HG03025 (cell line): ENCODE measurements around the gene PPP1R9B.

Experiments used
- ATAC-seq: cut with Tn5 transposase; IDR thresholded peaks from one replicate; pipeline ENCODE4 v1.9.1; 2021; ENCODE audit warnings: mild to moderate bottlenecking, moderate library complexity; ENCODE audit not compliant: unreplicated experiment, low FRiP score

Gene PPP1R9B

GRCh38 chr17:50111673-50112655, 38.5 kb downstream of the PPP1R9B start:
- ATAC-seq = no peak

GRCh38 chr17:50110591-50111349, 39.7 kb downstream of the PPP1R9B start:
- no peak for ATAC-seq

GRCh38 chr17:50109785-50110184, 40.7 kb downstream of the PPP1R9B start:
- no peak for ATAC-seq

GRCh38 chr17:50109207-50109606, 41.3 kb downstream of the PPP1R9B start:
- no peak for ATAC-seq

GRCh38 chr17:50108556-50108955, 41.9 kb downstream of the PPP1R9B start:
- no peak for ATAC-seq

- no peak for ATAC-seq
Observed at GRCh38 chr17:50107790-50108414, 42.6 kb downstream of the PPP1R9B start.

GRCh38 chr17:50106393-50107131, 43.9 kb downstream of the PPP1R9B start:
- ATAC-seq = no peak

- no peak for ATAC-seq
Observed at GRCh38 chr17:50105811-50106210, 44.7 kb downstream of the PPP1R9B start.

GRCh38 chr17:50103941-50104340, 46.5 kb downstream of the PPP1R9B start:
- ATAC-seq = no peak

- ATAC-seq = no peak
Observed at GRCh38 chr17:50103252-50103651, 47.2 kb downstream of the PPP1R9B start.

- ATAC-seq = no peak
Observed at GRCh38 chr17:50102164-50102991, 48.1 kb downstream of the PPP1R9B start.

GRCh38 chr17:50101346-50102163, 48.9 kb downstream of the PPP1R9B start:
- ATAC-seq = no peak

GRCh38 chr17:50100921-50101345, 49.5 kb downstream of the PPP1R9B start:
- ATAC-seq = no peak

- no peak for ATAC-seq
Observed at GRCh38 chr17:50100480-50100883, 50.0 kb downstream of the PPP1R9B start.

- ATAC-seq = no peak
Observed at GRCh38 chr17:50099003-50099402, 51.5 kb downstream of the PPP1R9B start.

- ATAC-seq = no peak
Observed at GRCh38 chr17:50098583-50098982, 51.9 kb downstream of the PPP1R9B start.

GRCh38 chr17:50097926-50098325, 52.6 kb downstream of the PPP1R9B start:
- no peak for ATAC-seq

GRCh38 chr17:50097455-50097854, 53.0 kb downstream of the PPP1R9B start:
- ATAC-seq = no peak

GRCh38 chr17:50096758-50097157, 53.7 kb downstream of the PPP1R9B start:
- ATAC-seq = no peak
